HepG2 (cell line): ENCODE results near the gene GYS2. TPM values are rescaled to one million over a fixed set of nuclear protein-coding genes. Genes with fewer than 3 reads are reported as not detected.

Source experiments
- ATAC-seq: fragments of 200-7000 bp; cut with Tn5 transposase; 3 replicates; pipeline ENCODE4 v1.9.1; 2020; ENCODE audit warnings: mild to moderate bottlenecking, moderate library complexity
- BruUV-seq: library from RNA; stranded (reverse); fragments of 400-500 nt; replicated peaks from 2 replicates; lab custom pipeline; 2021; lab: Mats Ljungman, UMichigan
- CTCF ChIA-PET: fragments of 300-600 bp; formaldehyde crosslinking; extraction: SDS; loops from one replicate; lab custom pipeline; 2021; ENCODE audit warnings: low total read pairs, inconsistent platforms, low intra/inter-chr PET ratio; lab: Yijun Ruan, JAX
- POLR2A ChIA-PET: fragments of 350-600 bp; sonication (Branson Sonifier 250); formaldehyde crosslinking; loops from one replicate; lab custom pipeline; 2020; ENCODE audit warnings: antibody characterized with exemption, inconsistent platforms; lab: Yijun Ruan, JAX
- DNase-seq: peaks from one replicate; pipeline ENCODE4 v3.0.0-alpha.2; 2015; ENCODE audit warnings: low spot score
- FAIRE-seq: peaks from 3 replicates; lab custom pipeline; 2011; peaks lifted over from hg19 to GRCh38; lab: Jason Lieb, UNC
- H2AFZ ChIP-seq: one replicate; pipeline ENCODE4 v1.6.1; 2011; ENCODE audit warnings: low read length, inconsistent platforms
- H3K27ac ChIP-seq: fragments of 300-600 bp; 3 replicates; pipeline ENCODE4 v1.8.0; 2011; ENCODE audit warnings: mixed run types, mild to moderate bottlenecking, mixed read lengths, low read length, inconsistent platforms; ENCODE audit not compliant: insufficient read depth; ENCODE audit errors: extremely low read length
- H3K27me3 ChIP-seq, 2 experiments: fragments of 200-600 bp in 1 of 2; 2 replicates in 1 of 2; 3 replicates in 1 of 2; pipeline versions ENCODE4 v1.6.0 to v1.8.0; 2011; ENCODE audit warnings: low read length in 2 of 2, mild to moderate bottlenecking in 2 of 2, moderate library complexity in 2 of 2, inconsistent platforms in 1 of 2; ENCODE audit not compliant: insufficient read depth in 2 of 2, control insufficient read depth in 1 of 2
- H3K36me3 ChIP-seq, 2 experiments: fragments of 200-600 bp in 1 of 2; replicated peaks in 1 of 2; 2 replicates in 1 of 2; 3 replicates in 1 of 2; pipeline versions ENCODE4 v1.5.1 to v1.8.0; 2011; ENCODE audit warnings: low read length in 2 of 2, inconsistent platforms in 1 of 2; ENCODE audit not compliant: insufficient read depth in 2 of 2, control insufficient read depth in 1 of 2
- H3K4me1 ChIP-seq: 2 replicates; pipeline ENCODE4 v1.5.1; 2012; ENCODE audit warnings: low read length, inconsistent platforms; ENCODE audit not compliant: insufficient read depth
- H3K4me2 ChIP-seq: 2 replicates; pipeline ENCODE4 v1.6.0; 2011; ENCODE audit warnings: low read depth, low read length, inconsistent platforms
- H3K4me3 ChIP-seq, 3 experiments: fragments of 200-600 bp in 1 of 3; sonication (generic), shearing (Covaris generic) in 1 of 3; replicated peaks in 1 of 3; 2 replicates each; pipeline ENCODE4 v1.5.1; 2011 to 2016; ENCODE audit warnings: low read length in 3 of 3, inconsistent platforms in 2 of 3, low read depth in 2 of 3, mild to moderate bottlenecking in 2 of 3, control low read depth in 1 of 3, mixed read lengths in 1 of 3; ENCODE audit not compliant: insufficient read depth in 1 of 3
- H3K79me2 ChIP-seq: one replicate; pipeline ENCODE4 v1.6.1; 2011; ENCODE audit warnings: low read length, inconsistent platforms; ENCODE audit not compliant: insufficient read depth
- H3K9ac ChIP-seq: 2 replicates; pipeline ENCODE4 v1.6.0; 2011; ENCODE audit warnings: mild to moderate bottlenecking, low read depth, low read length, inconsistent platforms; ENCODE audit not compliant: insufficient read depth
- H3K9me3 ChIP-seq: 2 replicates; pipeline ENCODE4 v1.5.1; 2012; ENCODE audit warnings: mild to moderate bottlenecking, low read length
- H4K20me1 ChIP-seq: 2 replicates; pipeline ENCODE4 v1.6.0; 2011; ENCODE audit warnings: inconsistent platforms, mild to moderate bottlenecking, low read length, moderate library complexity; ENCODE audit not compliant: insufficient read depth
- CEBPZ ChIP-seq: IDR thresholded peaks from 2 replicates; pipeline ENCODE4 v1.6.1; 2012; ENCODE audit warnings: low read length, improper control_type of control experiment
- PHF8 ChIP-seq: sonication (generic); formaldehyde crosslinking; IDR thresholded peaks from 2 replicates; pipeline ENCODE4 v1.5.0; 2020; ENCODE audit warnings: missing genetic modification reagents
- ZBTB8A ChIP-seq: sonication (generic); formaldehyde crosslinking; IDR thresholded peaks from 2 replicates; pipeline ENCODE4 v1.4.0; 2020; ENCODE audit warnings: mild to moderate bottlenecking, low read depth, missing genetic modification reagents, borderline replicate concordance
- ZNF326 ChIP-seq: sonication (generic); formaldehyde crosslinking; IDR thresholded peaks from 2 replicates; pipeline ENCODE4 v1.4.0; 2020; ENCODE audit warnings: missing genetic modification reagents, borderline replicate concordance
- ZNF446 ChIP-seq: sonication (generic); formaldehyde crosslinking; IDR thresholded peaks from 2 replicates; pipeline ENCODE4 v1.5.0; 2020; ENCODE audit warnings: mild to moderate bottlenecking, missing genetic modification reagents
- WGBS: methylation state at CpG from one replicate; pipeline ENCODE4 v1.1.6; 2017; ENCODE audit warnings: low lambda C conversion rate; 5-methylcytosine and 5-hydroxymethylcytosine counted together
- in situ Hi-C: cut with HindIII; loops from 2 replicates; pipeline ENCODE4 v1.10.0; 2017; ENCODE audit warnings: low pct_unique_long_range_greater_than_20kb; ENCODE audit not compliant: extremely low pct_ligation_motif_present
- intact Hi-C: fragments of 100-400 bp; cut with micrococcal nuclease; formaldehyde crosslinking; loops from one replicate; pipeline ENCODE4 v1.10.0; 2022; ENCODE audit not compliant: unreplicated experiment
- polyA plus RNA-seq, 8 experiments: library from polyadenylated mRNA; depleted of rRNA in 3 of 8; stranded (reverse) in 7 of 8; unstranded in 1 of 8; fragments of >200 nt; fragmentation: Illumina TruSeq in 4 of 8; extraction: Trizol in 4 of 8; gene quantifications; 2 replicates each; pipeline versions ENCODE4 v1.2.1 to v1.2.3, GENCODE V29; 2011 to 2016; ENCODE audit warnings: low read depth in 4 of 8, missing spikeins in 1 of 8, mixed read lengths in 1 of 8; ENCODE audit not compliant: insufficient read depth in 1 of 8
- total RNA-seq, 5 experiments: library from RNA; depleted of rRNA; stranded (reverse); fragments of >200 nt; fragmentation: Illumina TruSeq; extraction: Trizol; gene quantifications; 2 replicates each; pipeline ENCODE4 v1.2.3, GENCODE V29; 2016; ENCODE audit warnings: low read depth in 1 of 5
- TF ChIP-seq, protein P1 (sequence below), 2 experiments: sonication (generic) in 1 of 2; formaldehyde crosslinking in 1 of 2; IDR thresholded peaks; 2 replicates each; pipeline versions ENCODE4 v1.6.1 to v1.9.0; 2014 to 2022; ENCODE audit warnings: antibody characterized with exemption in 1 of 2, borderline replicate concordance in 1 of 2, inconsistent platforms in 1 of 2, low read depth in 1 of 2, missing genetic modification reagents in 1 of 2

The GYS2 gene
- total and polyA plus RNA-seq, 2 of the 13 experiments (the other 11 are each of a cell fraction or from before 2014, with no cell fraction given) = not detected

DNA sequence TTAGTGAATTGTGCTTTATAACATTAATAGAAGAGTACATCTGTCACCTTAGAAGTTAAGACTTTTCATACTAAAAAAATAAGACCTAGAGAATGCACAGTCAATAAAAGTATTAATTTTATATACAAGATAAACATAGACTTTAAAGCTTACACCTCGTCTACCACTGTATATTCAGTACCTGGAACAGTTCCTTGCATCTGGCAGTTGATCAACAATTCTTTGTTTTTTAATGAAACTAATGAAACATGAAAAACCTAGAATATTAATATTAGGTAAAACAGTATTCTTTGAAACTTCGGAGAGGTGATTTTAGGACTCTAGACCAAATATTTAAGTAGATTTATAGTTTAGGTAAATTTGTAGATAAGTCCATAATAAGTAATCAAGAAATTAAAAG lies 98.8 kb downstream of the GYS2 start:
- Histone ChIP-seq H3K4me1 (peaks cover 19% of the 10 kb centered on the region), H3K4me3 (no peak overlapping the region), H3K27me3 (no peaks in the 10 kb centered on the region; a peak in 1 of 5 replicates), H2AFZ (no peak overlapping the region), H3K9me3 (no peaks in the 10 kb centered on the region), H3K4me2 (no peak overlapping the region), H3K9ac (no peak overlapping the region), H3K27ac (no peak overlapping the region), H3K36me3 (peaks cover 1 to 19% of the 10 kb centered on the region in 2 experiments; a peak in 3 of 5 replicates), H4K20me1 (peaks cover 3% of the 10 kb centered on the region; the same call in 1 of the 2 replicates), H3K79me2 (peaks cover 49% of the 10 kb centered on the region)
- in situ Hi-C loops (loop anchor here (25.0 kb wide), 1 partner anchor 531 kb away; the partner anchor contains the start of gene CMAS), intact Hi-C loops (loop anchor here (1.0 to 10.0 kb wide), 3 partner anchors 69 to 197 kb away; partner anchors contain the start of genes LDHB and PYROXD1)
- BruUV-seq = no TSS peak
- FAIRE-seq (no peak), ATAC-seq (no peak), DNase-seq (no peak)
- ChIA-PET CTCF (no interaction called here), POLR2A (no interaction called here)
- no peak for TF ChIP-seq ZNF326 (CRISPR knock-in tag)
- TF ChIP-seq ZNF446 (CRISPR knock-in tag) = no peak
- TF ChIP-seq ZBTB8A (CRISPR knock-in tag) = no peak
- no peak for TF ChIP-seq CEBPZ
- no peak for TF ChIP-seq PHF8 (CRISPR knock-in tag)
- TF ChIP-seq, protein P1, sequence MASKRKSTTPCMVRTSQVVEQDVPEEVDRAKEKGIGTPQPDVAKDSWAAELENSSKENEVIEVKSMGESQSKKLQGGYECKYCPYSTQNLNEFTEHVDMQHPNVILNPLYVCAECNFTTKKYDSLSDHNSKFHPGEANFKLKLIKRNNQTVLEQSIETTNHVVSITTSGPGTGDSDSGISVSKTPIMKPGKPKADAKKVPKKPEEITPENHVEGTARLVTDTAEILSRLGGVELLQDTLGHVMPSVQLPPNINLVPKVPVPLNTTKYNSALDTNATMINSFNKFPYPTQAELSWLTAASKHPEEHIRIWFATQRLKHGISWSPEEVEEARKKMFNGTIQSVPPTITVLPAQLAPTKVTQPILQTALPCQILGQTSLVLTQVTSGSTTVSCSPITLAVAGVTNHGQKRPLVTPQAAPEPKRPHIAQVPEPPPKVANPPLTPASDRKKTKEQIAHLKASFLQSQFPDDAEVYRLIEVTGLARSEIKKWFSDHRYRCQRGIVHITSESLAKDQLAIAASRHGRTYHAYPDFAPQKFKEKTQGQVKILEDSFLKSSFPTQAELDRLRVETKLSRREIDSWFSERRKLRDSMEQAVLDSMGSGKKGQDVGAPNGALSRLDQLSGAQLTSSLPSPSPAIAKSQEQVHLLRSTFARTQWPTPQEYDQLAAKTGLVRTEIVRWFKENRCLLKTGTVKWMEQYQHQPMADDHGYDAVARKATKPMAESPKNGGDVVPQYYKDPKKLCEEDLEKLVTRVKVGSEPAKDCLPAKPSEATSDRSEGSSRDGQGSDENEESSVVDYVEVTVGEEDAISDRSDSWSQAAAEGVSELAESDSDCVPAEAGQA (IDR thresholded peaks at IDR 0.05; ENCODE audit: low read depth) = no peak
- TF ChIP-seq, protein P1 (CRISPR knock-in tag; IDR thresholded peaks at IDR 0.05; ENCODE audit: borderline replicate concordance) = no peak
- WGBS = 64% methylated on average over 2 of the region's 2 CpGs
